ENCODE data around the gene ITGAL. TPM values are rescaled to one million over a fixed set of nuclear protein-coding genes. Genes with fewer than 3 reads are reported as not detected.

Gene ITGAL
- total RNA-seq, 2 experiments from 2014 or later, result 274 to 285 TPM

GRCh38 chr16:30430428-30430970, 42.0 kb upstream of the ITGAL start:
- TF ChIP-seq, protein P1, sequence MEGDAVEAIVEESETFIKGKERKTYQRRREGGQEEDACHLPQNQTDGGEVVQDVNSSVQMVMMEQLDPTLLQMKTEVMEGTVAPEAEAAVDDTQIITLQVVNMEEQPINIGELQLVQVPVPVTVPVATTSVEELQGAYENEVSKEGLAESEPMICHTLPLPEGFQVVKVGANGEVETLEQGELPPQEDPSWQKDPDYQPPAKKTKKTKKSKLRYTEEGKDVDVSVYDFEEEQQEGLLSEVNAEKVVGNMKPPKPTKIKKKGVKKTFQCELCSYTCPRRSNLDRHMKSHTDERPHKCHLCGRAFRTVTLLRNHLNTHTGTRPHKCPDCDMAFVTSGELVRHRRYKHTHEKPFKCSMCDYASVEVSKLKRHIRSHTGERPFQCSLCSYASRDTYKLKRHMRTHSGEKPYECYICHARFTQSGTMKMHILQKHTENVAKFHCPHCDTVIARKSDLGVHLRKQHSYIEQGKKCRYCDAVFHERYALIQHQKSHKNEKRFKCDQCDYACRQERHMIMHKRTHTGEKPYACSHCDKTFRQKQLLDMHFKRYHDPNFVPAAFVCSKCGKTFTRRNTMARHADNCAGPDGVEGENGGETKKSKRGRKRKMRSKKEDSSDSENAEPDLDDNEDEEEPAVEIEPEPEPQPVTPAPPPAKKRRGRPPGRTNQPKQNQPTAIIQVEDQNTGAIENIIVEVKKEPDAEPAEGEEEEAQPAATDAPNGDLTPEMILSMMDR (IDR thresholded peaks at IDR 0.05), result peak; percentile 39

GRCh38 chr16:30434852-30435251, 37.7 kb upstream of the ITGAL start:
- no peaks in the 10 kb centered on the region for H3K9me3 Mint-ChIP-seq
- intact Hi-C loops (cut with micrococcal nuclease), result loop anchor here (5.0 kb wide), 1 partner anchor 37 kb away; the partner anchor contains the start of gene ITGAL
- DNase-seq (peak; percentile 85), ATAC-seq (peak; percentile 15)
- CTCF ChIA-PET, result interaction anchor here (1.1 to 5.5 kb wide), 5 partner anchors 15 to 181 kb away, joined by 4 to 84 read pairs (median 5); no protein-coding TSS in a partner anchor
- H3K4me3 Mint-ChIP-seq, result peak overlapping the region; percentile 14
- H3K36me3 Mint-ChIP-seq (ENCODE audit: low read depth), result no peaks in the 10 kb centered on the region
- H3K27ac Mint-ChIP-seq, result peak overlapping the region; percentile 73
- TF ChIP-seq, protein P1 (IDR thresholded peaks at IDR 0.05), result no peak
- POLR2A ChIA-PET, result interaction anchor here (0.6 to 2.8 kb wide), 2 partner anchors 10 to 11 kb away, joined by 3 to 9 read pairs; partner anchors contain the start of gene SEPHS2
- H3K27me3 Mint-ChIP-seq, result no peaks in the 10 kb centered on the region
- H3K4me1 Mint-ChIP-seq (ENCODE audit: low read depth), result peaks cover 20% of the 10 kb centered on the region

More at GRCh38 chr16:30430428-30430970, 42.0 kb upstream of the ITGAL start:
- Mint-ChIP-seq H3K27ac (no peak overlapping the region), H3K9me3 (no peaks in the 10 kb centered on the region), H3K27me3 (no peaks in the 10 kb centered on the region), H3K4me1 (ENCODE audit: low read depth) (peaks cover 36% of the 10 kb centered on the region), H3K4me3 (no peak overlapping the region), H3K36me3 (ENCODE audit: low read depth) (peaks cover 30% of the 10 kb centered on the region)
- ATAC-seq (peak; percentile 11), DNase-seq (no peak)
- ChIA-PET CTCF (interaction anchor here (0.8 to 5.5 kb wide), 37 partner anchors 9 to 228 kb away, joined by 3 to 84 read pairs (median 6); partner anchors contain the start of genes FBRS, ITGAL, SEPHS2 and SEPTIN1), POLR2A (interaction anchor here (0.6 to 2.5 kb wide), 27 partner anchors 8 to 266 kb away, joined by 3 to 21 read pairs (median 4); partner anchors contain the start of genes ITGAL, PRR14, SEPHS2 and ZNF688)
- intact Hi-C loops (cut with micrococcal nuclease), result no loop called here

GRCh38 chr16:30437511-30438046, 35.0 kb upstream of the ITGAL start:
- ChIA-PET POLR2A (interaction anchor here (0.6 to 2.8 kb wide), 8 partner anchors 7 to 373 kb away, joined by 3 to 9 read pairs (median 4); partner anchors contain the start of gene SEPHS2), CTCF (interaction anchor here (1.0 to 1.9 kb wide), 2 partner anchors 12 to 42 kb away, joined by 3 to 9 read pairs; no protein-coding TSS in a partner anchor)
- Mint-ChIP-seq H3K4me3 (no peak overlapping the region), H3K9me3 (no peaks in the 10 kb centered on the region), H3K36me3 (ENCODE audit: low read depth) (no peaks in the 10 kb centered on the region), H3K27me3 (no peaks in the 10 kb centered on the region), H3K4me1 (ENCODE audit: low read depth) (peaks cover 22% of the 10 kb centered on the region), H3K27ac (no peak overlapping the region)
- ATAC-seq, result no peak
- intact Hi-C loops (cut with micrococcal nuclease), result loop anchor here (5.0 kb wide), 1 partner anchor 35 kb away; the partner anchor contains the start of gene ITGAL
- no peak for DNase-seq
- TF ChIP-seq, protein P1 (IDR thresholded peaks at IDR 0.05), result no peak

- Mint-ChIP-seq H3K27ac (no peak overlapping the region), H3K4me3 (no peak overlapping the region), H3K4me1 (ENCODE audit: low read depth) (peaks cover 28% of the 10 kb centered on the region), H3K36me3 (ENCODE audit: low read depth) (peaks cover 9% of the 10 kb centered on the region), H3K9me3 (no peaks in the 10 kb centered on the region), H3K27me3 (no peaks in the 10 kb centered on the region)
- POLR2A ChIA-PET, result interaction anchor here (1.1 kb wide), 1 partner anchor 9 kb away, joined by 3 read pairs; the partner anchor contains the start of gene DCTPP1
- CTCF ChIA-PET, result no interaction called here
- intact Hi-C loops (cut with micrococcal nuclease), result loop anchor here (5.0 kb wide), 1 partner anchor 33 kb away; the partner anchor contains the start of gene ITGAL
- DNase-seq (no peak), ATAC-seq (no peak)
- TF ChIP-seq, protein P1 (IDR thresholded peaks at IDR 0.05), result no peak
These were observed 33.7 kb upstream of the ITGAL start for GRCh38 chr16:30438835-30439234.
